ENCODE results near the gene LYZL1. TPM values are rescaled to one million over a fixed set of nuclear protein-coding genes. Genes with fewer than 3 reads are reported as not detected.

The LYZL1 gene
- polyA plus RNA-seq, 1 donor from 2014 or later, result not detected

DNA sequence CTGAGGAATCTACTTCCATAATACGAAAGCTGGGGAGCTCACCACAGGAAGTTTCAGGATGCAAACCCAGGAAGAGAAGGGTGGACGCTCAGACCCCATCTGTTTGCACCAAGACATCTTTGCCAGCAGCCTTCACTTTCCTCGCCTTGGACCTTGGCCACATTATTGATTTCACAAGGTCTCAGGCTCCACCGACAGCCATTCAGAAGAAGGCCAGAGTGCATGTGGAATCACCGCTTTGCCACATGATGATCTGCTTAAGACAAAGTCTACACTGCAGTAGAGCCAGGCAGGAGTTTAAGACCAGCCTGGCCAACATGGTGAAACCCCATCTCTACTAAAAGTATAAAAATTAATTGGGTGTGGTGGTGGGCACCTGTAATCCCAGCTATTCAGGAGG, 60.0 kb downstream of the LYZL1 start:
- no peaks in the 10 kb centered on the region for H3K9me2 ChIP-seq (ENCODE audit: insufficient read depth, low read length)
- no peak overlapping the region for H2AFZ ChIP-seq (ENCODE audit: low read depth, low read length)
- H3K27ac ChIP-seq (ENCODE audit: low read length), result no peak overlapping the region
- H3K79me2 ChIP-seq (replicated peaks; ENCODE audit: insufficient read depth, low read length), result no peaks in the 10 kb centered on the region
- H3K9me3 ChIP-seq (ENCODE audit: low read length), result no peaks in the 10 kb centered on the region
- H4K20me1 ChIP-seq (ENCODE audit: insufficient read depth), result no peaks in the 10 kb centered on the region
- H3K4me2 ChIP-seq (ENCODE audit: low read length), result no peak overlapping the region
- no peak overlapping the region for H3K4me3 ChIP-seq (ENCODE audit: low read length)
- TF ChIP-seq, protein P1, sequence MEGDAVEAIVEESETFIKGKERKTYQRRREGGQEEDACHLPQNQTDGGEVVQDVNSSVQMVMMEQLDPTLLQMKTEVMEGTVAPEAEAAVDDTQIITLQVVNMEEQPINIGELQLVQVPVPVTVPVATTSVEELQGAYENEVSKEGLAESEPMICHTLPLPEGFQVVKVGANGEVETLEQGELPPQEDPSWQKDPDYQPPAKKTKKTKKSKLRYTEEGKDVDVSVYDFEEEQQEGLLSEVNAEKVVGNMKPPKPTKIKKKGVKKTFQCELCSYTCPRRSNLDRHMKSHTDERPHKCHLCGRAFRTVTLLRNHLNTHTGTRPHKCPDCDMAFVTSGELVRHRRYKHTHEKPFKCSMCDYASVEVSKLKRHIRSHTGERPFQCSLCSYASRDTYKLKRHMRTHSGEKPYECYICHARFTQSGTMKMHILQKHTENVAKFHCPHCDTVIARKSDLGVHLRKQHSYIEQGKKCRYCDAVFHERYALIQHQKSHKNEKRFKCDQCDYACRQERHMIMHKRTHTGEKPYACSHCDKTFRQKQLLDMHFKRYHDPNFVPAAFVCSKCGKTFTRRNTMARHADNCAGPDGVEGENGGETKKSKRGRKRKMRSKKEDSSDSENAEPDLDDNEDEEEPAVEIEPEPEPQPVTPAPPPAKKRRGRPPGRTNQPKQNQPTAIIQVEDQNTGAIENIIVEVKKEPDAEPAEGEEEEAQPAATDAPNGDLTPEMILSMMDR (IDR thresholded peaks at IDR 0.05; ENCODE audit: poor library complexity, severe bottlenecking), result no peak
- TF ChIP-seq SMC3 (conservative IDR thresholded peaks at IDR 0.05; ENCODE audit: poor library complexity) (no peak), POLR2AphosphoS5 (IDR thresholded peaks at IDR 0.05) (no peak), EP300 (conservative IDR thresholded peaks at IDR 0.05; ENCODE audit: poor library complexity, severe bottlenecking) (no peak), TAF1 (IDR thresholded peaks at IDR 0.05; ENCODE audit: low read depth) (no peak), MXI1 (conservative IDR thresholded peaks at IDR 0.05; ENCODE audit: poor library complexity, severe bottlenecking) (no peak)
- TF ChIP-seq, protein P2, sequence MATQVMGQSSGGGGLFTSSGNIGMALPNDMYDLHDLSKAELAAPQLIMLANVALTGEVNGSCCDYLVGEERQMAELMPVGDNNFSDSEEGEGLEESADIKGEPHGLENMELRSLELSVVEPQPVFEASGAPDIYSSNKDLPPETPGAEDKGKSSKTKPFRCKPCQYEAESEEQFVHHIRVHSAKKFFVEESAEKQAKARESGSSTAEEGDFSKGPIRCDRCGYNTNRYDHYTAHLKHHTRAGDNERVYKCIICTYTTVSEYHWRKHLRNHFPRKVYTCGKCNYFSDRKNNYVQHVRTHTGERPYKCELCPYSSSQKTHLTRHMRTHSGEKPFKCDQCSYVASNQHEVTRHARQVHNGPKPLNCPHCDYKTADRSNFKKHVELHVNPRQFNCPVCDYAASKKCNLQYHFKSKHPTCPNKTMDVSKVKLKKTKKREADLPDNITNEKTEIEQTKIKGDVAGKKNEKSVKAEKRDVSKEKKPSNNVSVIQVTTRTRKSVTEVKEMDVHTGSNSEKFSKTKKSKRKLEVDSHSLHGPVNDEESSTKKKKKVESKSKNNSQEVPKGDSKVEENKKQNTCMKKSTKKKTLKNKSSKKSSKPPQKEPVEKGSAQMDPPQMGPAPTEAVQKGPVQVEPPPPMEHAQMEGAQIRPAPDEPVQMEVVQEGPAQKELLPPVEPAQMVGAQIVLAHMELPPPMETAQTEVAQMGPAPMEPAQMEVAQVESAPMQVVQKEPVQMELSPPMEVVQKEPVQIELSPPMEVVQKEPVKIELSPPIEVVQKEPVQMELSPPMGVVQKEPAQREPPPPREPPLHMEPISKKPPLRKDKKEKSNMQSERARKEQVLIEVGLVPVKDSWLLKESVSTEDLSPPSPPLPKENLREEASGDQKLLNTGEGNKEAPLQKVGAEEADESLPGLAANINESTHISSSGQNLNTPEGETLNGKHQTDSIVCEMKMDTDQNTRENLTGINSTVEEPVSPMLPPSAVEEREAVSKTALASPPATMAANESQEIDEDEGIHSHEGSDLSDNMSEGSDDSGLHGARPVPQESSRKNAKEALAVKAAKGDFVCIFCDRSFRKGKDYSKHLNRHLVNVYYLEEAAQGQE (IDR thresholded peaks at IDR 0.05; ENCODE audit: borderline replicate concordance), result no peak
- H3F3A ChIP-seq (ENCODE audit: insufficient read depth, low read length, poor library complexity, severe bottlenecking), result no peaks in the 10 kb centered on the region
- H3K36me3 ChIP-seq (ENCODE audit: insufficient read depth, low read length), result no peaks in the 10 kb centered on the region
- no peak overlapping the region for H3K9ac ChIP-seq (ENCODE audit: low read length)
- H3K27me3 ChIP-seq (ENCODE audit: insufficient read depth, low read depth, low read length), result no peaks in the 10 kb centered on the region

DNA sequence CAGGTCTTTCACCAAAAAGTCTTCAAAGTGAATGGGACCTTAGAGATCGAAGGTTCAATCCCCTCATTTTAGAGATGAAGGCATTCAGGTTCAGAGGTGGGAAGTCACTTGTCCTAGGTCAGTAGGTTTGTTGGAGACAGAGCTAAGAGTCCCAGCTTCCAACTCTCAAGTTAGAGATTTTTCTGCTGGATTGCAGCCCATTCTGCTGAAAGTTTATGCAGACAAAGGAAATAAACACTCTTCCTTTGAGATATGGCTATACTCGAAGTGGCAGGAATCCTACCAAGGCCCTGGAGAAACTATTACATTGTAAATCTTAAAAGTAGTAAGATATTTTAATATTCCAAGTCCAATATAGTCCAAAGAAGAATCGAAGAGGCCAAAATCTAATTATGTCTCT, 64.4 kb downstream of the LYZL1 start:
- Histone ChIP-seq H3K9me2 (ENCODE audit: insufficient read depth, low read length) (no peaks in the 10 kb centered on the region), H4K20me1 (ENCODE audit: insufficient read depth) (no peaks in the 10 kb centered on the region), H3K27me3 (ENCODE audit: insufficient read depth, low read depth, low read length) (no peaks in the 10 kb centered on the region), H3K27ac (ENCODE audit: low read length) (no peak overlapping the region), H3K36me3 (ENCODE audit: insufficient read depth, low read length) (no peaks in the 10 kb centered on the region), H3K79me2 (replicated peaks; ENCODE audit: insufficient read depth, low read length) (no peaks in the 10 kb centered on the region), H3F3A (ENCODE audit: insufficient read depth, low read length, poor library complexity, severe bottlenecking) (no peaks in the 10 kb centered on the region), H2AFZ (ENCODE audit: low read depth, low read length) (no peak overlapping the region), H3K4me3 (ENCODE audit: low read length) (no peak overlapping the region), H3K9ac (ENCODE audit: low read length) (no peak overlapping the region), H3K4me2 (ENCODE audit: low read length) (no peak overlapping the region), H3K9me3 (ENCODE audit: low read length) (no peaks in the 10 kb centered on the region)
- no peak for TF ChIP-seq EZH2 (IDR thresholded peaks at IDR 0.05; ENCODE audit: borderline replicate concordance, insufficient read depth, low read length, poor library complexity, severe bottlenecking)
- no peak for TF ChIP-seq TAF1 (IDR thresholded peaks at IDR 0.05; ENCODE audit: low read depth)
- no peak for TF ChIP-seq POLR2AphosphoS5 (IDR thresholded peaks at IDR 0.05)
- TF ChIP-seq MXI1 (conservative IDR thresholded peaks at IDR 0.05; ENCODE audit: poor library complexity, severe bottlenecking), result no peak
- no peak for TF ChIP-seq SMC3 (conservative IDR thresholded peaks at IDR 0.05; ENCODE audit: poor library complexity)
- TF ChIP-seq, protein P2 (IDR thresholded peaks at IDR 0.05; ENCODE audit: borderline replicate concordance), result no peak
- TF ChIP-seq, protein P1 (IDR thresholded peaks at IDR 0.05; ENCODE audit: poor library complexity, severe bottlenecking), result no peak
- TF ChIP-seq RAD21 (conservative IDR thresholded peaks at IDR 0.05), result no peak
- no peak for TF ChIP-seq EP300 (conservative IDR thresholded peaks at IDR 0.05; ENCODE audit: poor library complexity, severe bottlenecking)
